OCI-LY7 (cell line): ENCODE results near the gene MAP6. TPM values are rescaled to one million over a fixed set of nuclear protein-coding genes. Genes with fewer than 3 reads are reported as not detected.

Source experiments
- BruUV-seq: library from RNA; stranded (reverse); fragments of 400-500 nt; replicated peaks from 2 replicates; lab custom pipeline; 2021; lab: Mats Ljungman, UMichigan
- CTCF ChIA-PET: fragments of 300-600 bp; sonication (Branson Sonifier 250); formaldehyde crosslinking; loops from one replicate; lab custom pipeline; 2022; ENCODE audit warnings: antibody characterized with exemption; ENCODE audit not compliant: unreplicated experiment; lab: Charles Lee
- POLR2A ChIA-PET: fragments of 300-600 bp; sonication (Branson Sonifier 250); formaldehyde crosslinking; loops from one replicate; lab custom pipeline; 2022; ENCODE audit warnings: antibody characterized with exemption; lab: Charles Lee
- DNase-seq: peaks from one replicate; pipeline ENCODE4 v3.0.0-alpha.2; 2015; ENCODE audit warnings: low spot score
- H2AFZ ChIP-seq: fragments of 200-600 bp; sonication (generic), shearing (Covaris generic); 2 replicates; pipeline ENCODE4 v1.6.1; 2014; ENCODE audit warnings: mild to moderate bottlenecking, antibody characterized with exemption, low read length, moderate library complexity
- H3K27ac ChIP-seq: fragments of 200-600 bp; sonication (generic); 2 replicates; pipeline ENCODE4 v1.5.1; 2014; ENCODE audit warnings: mixed run types, low read depth, mild to moderate bottlenecking, moderate library complexity, low read length, inconsistent platforms; ENCODE audit not compliant: poor library complexity, severe bottlenecking
- H3K36me3 ChIP-seq: fragments of 200-600 bp; sonication (generic); 2 replicates; pipeline ENCODE4 v1.6.1; 2014; ENCODE audit warnings: mild to moderate bottlenecking, antibody characterized with exemption, low read length, moderate library complexity, mixed read lengths; ENCODE audit not compliant: insufficient read depth
- H3K4me1 ChIP-seq: fragments of 200-600 bp; sonication (generic); 2 replicates; pipeline ENCODE4 v1.5.1; 2014; ENCODE audit warnings: mild to moderate bottlenecking, low read length; ENCODE audit not compliant: insufficient read depth, poor library complexity, severe bottlenecking
- H3K4me2 ChIP-seq: fragments of 200-600 bp; sonication (generic); 2 replicates; pipeline ENCODE4 v1.6.1; 2014; ENCODE audit warnings: mild to moderate bottlenecking, low read length
- H3K4me3 ChIP-seq: fragments of 200-600 bp; sonication (generic); 2 replicates; pipeline ENCODE4 v1.5.1; 2014; ENCODE audit warnings: mild to moderate bottlenecking, low read depth, low read length; ENCODE audit not compliant: poor library complexity, severe bottlenecking
- H3K79me2 ChIP-seq: fragments of 200-600 bp; sonication (generic); 2 replicates; pipeline ENCODE4 v1.6.1; 2016; ENCODE audit warnings: low read depth, mild to moderate bottlenecking, low read length, moderate library complexity, mixed read lengths; ENCODE audit not compliant: insufficient read depth
- H3K9me2 ChIP-seq: fragments of 200-600 bp; sonication (generic); 2 replicates; pipeline ENCODE4 v1.6.1; 2016; ENCODE audit warnings: mild to moderate bottlenecking, low read length, mixed read lengths; ENCODE audit not compliant: insufficient read depth
- H3K9me3 ChIP-seq: fragments of 200-600 bp; sonication (generic); 2 replicates; pipeline ENCODE4 v1.6.1; 2014; ENCODE audit warnings: mild to moderate bottlenecking, mixed run types, low read length, mixed read lengths
- H4K20me1 ChIP-seq: fragments of 200-600 bp; sonication (generic); 2 replicates; pipeline ENCODE4 v1.6.1; 2014; ENCODE audit warnings: mild to moderate bottlenecking, antibody characterized with exemption, low read length, moderate library complexity, mixed read lengths; ENCODE audit not compliant: insufficient read depth
- EZH2phosphoT487 ChIP-seq: fragments of 200-600 bp; sonication (generic); IDR thresholded peaks from 2 replicates; pipeline ENCODE4 v1.6.1; 2018; ENCODE audit warnings: low read depth, borderline replicate concordance, mild to moderate bottlenecking, mixed run types, antibody characterized with exemption, low read length, moderate library complexity, mixed read lengths
- intact Hi-C: fragments of 100-400 bp; cut with micrococcal nuclease; formaldehyde crosslinking; loops from one replicate; pipeline ENCODE4 v1.10.0; 2022; ENCODE audit not compliant: unreplicated experiment
- total RNA-seq, 2 experiments: library from RNA; depleted of rRNA in 1 of 2; stranded (reverse); fragments of >200 nt in 1 of 2; shearing (Covaris generic) in 1 of 2; gene quantifications; 2 replicates each; pipeline ENCODE4 v1.2.3, GENCODE V29; 2014 to 2022
- TF ChIP-seq, protein P1 (sequence below): fragments of 200-600 bp; sonication (generic); conservative IDR thresholded peaks from 2 replicates; pipeline ENCODE4 v1.5.1; 2014; ENCODE audit warnings: mild to moderate bottlenecking, antibody characterized with exemption, low read length, moderate library complexity, mixed read lengths

Gene MAP6
- total RNA-seq, 2 experiments from 2014 or later, result not detected

DNA sequence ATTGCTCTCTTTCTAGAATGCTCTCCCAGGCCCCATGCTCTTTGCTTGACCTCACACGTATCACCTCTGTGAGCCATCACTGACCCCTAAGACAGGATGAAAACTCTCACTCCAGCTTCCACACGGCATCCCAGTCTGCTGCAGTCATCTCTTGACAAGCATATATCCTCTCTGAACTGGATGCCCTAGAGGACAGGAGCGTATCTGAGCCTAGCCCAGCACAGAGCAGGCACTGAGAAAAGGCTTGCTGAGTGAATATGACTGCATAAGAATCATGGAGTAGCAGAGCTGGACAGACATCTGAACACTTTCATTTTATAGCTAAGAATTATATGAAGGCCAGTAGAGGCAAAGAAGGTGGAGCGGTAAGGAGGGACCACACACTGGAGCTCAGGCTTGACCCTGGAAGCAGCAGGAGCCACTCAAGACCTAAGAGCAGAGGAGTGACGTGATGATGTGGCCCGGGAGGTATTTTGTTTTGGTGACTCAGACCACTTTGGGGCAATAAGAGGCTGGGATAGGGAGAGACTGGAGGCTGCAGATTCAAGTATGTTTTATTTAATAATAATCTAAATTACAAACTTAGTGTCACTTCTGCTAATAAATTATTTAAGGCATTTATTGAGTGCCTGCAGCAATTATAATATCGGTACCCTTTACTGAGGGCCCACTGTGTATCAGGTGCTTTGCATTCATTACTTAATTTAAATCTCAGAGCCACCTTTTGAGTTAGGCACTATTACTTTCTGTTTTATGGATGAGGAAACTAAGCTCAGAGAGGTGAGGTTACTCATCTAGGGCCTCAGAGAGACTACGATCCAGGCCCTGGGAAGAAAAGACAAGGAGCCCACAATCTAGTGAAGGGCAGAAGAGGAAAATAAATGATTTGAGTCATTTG lies 42.6 kb downstream of the MAP6 start:
- no peaks in the 10 kb centered on the region for H3K9me2 ChIP-seq
- H3K36me3 ChIP-seq, result no peaks in the 10 kb centered on the region
- no peak overlapping the region for H2AFZ ChIP-seq
- no peak for DNase-seq
- intact Hi-C loops, result no loop called here
- POLR2A ChIA-PET, result no interaction called here
- BruUV-seq, result no TSS peak
- H3K4me3 ChIP-seq, result no peak overlapping the region
- TF ChIP-seq EZH2phosphoT487, result no peak
- TF ChIP-seq, protein P1, sequence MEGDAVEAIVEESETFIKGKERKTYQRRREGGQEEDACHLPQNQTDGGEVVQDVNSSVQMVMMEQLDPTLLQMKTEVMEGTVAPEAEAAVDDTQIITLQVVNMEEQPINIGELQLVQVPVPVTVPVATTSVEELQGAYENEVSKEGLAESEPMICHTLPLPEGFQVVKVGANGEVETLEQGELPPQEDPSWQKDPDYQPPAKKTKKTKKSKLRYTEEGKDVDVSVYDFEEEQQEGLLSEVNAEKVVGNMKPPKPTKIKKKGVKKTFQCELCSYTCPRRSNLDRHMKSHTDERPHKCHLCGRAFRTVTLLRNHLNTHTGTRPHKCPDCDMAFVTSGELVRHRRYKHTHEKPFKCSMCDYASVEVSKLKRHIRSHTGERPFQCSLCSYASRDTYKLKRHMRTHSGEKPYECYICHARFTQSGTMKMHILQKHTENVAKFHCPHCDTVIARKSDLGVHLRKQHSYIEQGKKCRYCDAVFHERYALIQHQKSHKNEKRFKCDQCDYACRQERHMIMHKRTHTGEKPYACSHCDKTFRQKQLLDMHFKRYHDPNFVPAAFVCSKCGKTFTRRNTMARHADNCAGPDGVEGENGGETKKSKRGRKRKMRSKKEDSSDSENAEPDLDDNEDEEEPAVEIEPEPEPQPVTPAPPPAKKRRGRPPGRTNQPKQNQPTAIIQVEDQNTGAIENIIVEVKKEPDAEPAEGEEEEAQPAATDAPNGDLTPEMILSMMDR, result no peak
- H4K20me1 ChIP-seq, result no peaks in the 10 kb centered on the region
- CTCF ChIA-PET, result no interaction called here
- no peaks in the 10 kb centered on the region for H3K9me3 ChIP-seq
- H3K4me1 ChIP-seq, result no peaks in the 10 kb centered on the region
- H3K79me2 ChIP-seq, result no peaks in the 10 kb centered on the region
- no peak overlapping the region for H3K4me2 ChIP-seq
- no peak overlapping the region for H3K27ac ChIP-seq

DNA sequence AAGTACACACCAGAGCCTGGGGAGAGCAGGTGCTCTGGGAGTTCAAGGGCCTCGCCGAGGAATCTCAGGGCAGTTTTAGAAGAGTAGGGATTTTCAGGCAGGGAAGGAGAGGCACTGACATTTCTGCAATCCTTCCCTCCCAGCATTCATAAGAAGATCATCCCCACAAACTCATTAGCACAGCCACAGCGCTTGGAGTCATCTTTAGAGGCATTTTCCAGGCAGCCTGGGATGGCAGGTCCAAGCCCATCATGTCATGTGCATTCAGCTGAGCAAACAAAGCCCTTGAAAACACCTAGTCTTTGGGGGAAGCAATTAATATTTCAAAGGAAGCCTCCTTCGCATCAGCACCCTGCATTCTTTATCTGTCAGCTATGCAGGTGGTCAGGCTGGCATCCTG lies 43.8 kb downstream of the MAP6 start:
- Histone ChIP-seq H3K79me2 (no peaks in the 10 kb centered on the region), H3K4me3 (no peak overlapping the region), H3K36me3 (no peaks in the 10 kb centered on the region), H3K4me2 (no peak overlapping the region), H3K9me3 (no peaks in the 10 kb centered on the region), H4K20me1 (no peaks in the 10 kb centered on the region), H2AFZ (no peak overlapping the region), H3K27ac (no peak overlapping the region), H3K4me1 (no peaks in the 10 kb centered on the region), H3K9me2 (no peaks in the 10 kb centered on the region)
- intact Hi-C loops, result no loop called here
- no TSS peak for BruUV-seq
- CTCF ChIA-PET, result no interaction called here
- TF ChIP-seq EZH2phosphoT487, result no peak
- TF ChIP-seq, protein P1, result no peak
- POLR2A ChIA-PET, result no interaction called here
- no peak for DNase-seq

DNA sequence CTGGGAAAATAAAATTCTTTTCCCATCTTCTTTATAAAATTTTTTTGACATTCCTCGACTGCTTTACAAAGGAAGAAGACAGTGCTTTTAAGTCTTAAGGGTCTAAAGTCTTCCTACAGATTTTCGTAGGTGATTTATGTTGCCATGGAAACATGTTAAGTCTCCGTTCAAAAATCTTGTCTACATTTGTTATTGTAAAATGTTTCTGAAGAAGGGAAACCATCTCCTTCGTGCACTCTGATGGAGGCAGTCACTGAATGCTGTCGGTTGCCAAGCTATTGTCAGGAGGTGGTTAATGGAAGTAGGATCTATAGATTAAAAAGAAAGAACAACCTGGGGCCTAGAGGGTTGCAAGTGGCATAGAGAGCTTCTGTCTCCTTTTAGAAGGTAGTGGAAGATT lies 52.6 kb downstream of the MAP6 start:
- Histone ChIP-seq H3K36me3 (no peaks in the 10 kb centered on the region), H2AFZ (no peak overlapping the region), H3K27ac (no peak overlapping the region), H3K4me3 (no peak overlapping the region), H3K79me2 (no peaks in the 10 kb centered on the region), H3K9me2 (no peaks in the 10 kb centered on the region), H3K4me2 (no peak overlapping the region), H3K4me1 (no peaks in the 10 kb centered on the region), H4K20me1 (no peaks in the 10 kb centered on the region), H3K9me3 (no peaks in the 10 kb centered on the region)
- CTCF ChIA-PET, result no interaction called here
- POLR2A ChIA-PET, result no interaction called here
- no peak for DNase-seq
- TF ChIP-seq, protein P1, result no peak
- TF ChIP-seq EZH2phosphoT487, result no peak
- BruUV-seq, result no TSS peak
- intact Hi-C loops, result no loop called here
